ENCODE measurements around the gene SYVN1.
A peak's percentile ranks its signal among the peaks of the same experiment; 100 is the strongest.

The SYVN1 gene

DNA sequence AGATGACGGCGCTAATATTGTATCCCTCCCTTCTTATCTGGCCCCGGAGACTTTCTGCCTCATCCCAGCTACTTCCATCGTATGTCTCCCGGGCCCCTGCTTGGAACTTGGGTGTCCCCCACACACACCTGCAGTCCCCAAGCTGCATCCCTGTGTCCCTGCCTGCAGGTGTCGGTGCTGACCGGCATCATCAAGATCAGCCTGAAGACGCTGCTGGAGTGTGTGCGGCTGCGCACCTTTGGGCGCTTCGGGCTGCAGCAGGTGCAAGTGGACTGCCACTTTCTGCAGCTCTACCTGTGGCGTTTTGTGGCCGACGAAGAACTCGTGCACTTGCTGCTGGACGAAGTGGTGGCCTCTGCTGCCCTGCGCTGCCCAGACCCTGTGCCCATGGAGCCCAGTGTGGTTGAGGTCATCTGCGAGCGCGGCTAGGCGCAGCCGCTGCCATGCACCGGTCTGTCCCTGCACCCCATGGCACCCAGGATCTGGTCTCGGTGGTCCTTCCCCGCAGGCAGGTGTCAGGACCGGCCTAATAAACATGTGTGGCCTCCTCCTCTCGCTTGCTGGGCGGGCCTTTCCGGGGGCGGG is 23.1 kb downstream of the SYVN1 start:
- DNase-seq = no peak

GRCh38 chr11:65110354-65110861 is 23.9 kb downstream of the SYVN1 start:
- DNase-seq = peak; percentile 96

- no peak for DNase-seq
These were observed 24.8 kb downstream of the SYVN1 start for GRCh38 chr11:65109231-65110198.

DNA sequence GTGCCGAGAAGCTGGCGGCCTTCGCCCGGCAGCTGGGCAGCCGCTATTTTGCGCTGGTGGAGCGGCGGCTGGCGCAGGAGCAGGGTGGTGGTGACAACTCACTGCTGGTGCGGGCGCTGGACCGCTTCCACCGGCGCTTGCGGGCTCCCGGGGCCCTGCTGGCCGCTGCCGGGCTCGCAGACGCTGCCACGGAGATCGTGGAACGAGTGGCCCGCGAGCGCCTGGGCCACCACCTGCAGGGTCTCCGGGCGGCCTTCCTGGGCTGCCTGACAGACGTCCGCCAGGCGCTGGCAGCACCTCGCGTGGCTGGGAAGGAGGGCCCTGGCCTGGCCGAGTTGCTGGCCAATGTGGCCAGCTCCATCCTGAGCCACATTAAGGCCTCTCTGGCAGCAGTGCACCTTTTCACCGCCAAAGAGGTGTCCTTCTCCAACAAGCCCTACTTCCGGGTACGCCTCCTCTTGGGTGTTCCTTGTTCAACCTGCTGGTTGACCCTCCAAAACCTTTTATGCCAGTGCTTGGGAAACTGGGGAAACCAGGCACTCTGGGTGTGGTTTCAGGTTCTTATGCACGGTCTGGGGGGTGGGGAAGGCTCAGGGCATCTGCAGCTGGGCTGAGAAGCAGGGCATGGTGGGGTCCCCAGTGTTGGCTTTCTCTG is 25.7 kb downstream of the SYVN1 start:
- DNase-seq = no peak

DNA sequence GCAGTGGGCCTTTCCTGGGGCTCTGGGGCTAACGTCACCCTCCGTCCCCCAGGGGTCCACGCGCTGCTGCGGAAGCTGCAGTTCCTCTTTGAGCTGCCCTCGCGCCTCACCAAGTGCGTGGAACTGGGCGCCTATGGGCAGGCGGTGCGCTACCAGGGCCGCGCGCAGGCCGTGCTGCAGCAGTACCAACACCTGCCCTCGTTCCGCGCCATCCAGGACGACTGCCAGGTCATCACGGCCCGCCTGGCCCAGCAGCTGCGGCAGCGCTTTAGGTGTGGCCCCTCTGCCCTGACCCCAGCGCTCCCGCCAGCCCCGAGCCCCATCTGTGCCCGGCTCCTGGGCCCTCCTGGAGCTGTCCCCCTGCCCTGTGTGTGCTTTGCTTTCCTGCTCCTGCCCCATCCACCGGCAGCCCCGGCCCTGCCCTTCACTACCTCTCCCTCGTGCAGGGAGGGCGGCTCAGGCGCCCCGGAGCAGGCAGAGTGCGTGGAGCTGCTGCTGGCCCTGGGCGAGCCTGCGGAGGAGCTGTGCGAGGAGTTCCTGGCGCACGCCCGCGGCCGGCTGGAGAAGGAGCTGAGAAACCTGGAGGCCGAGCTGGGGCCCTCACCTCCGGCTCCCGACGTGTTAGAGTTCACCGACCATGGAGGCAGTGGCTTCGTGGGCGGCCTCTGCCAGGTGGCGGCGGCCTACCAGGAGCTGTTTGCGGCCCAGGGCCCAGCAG is 26.4 kb downstream of the SYVN1 start:
- no peak for DNase-seq

DNA sequence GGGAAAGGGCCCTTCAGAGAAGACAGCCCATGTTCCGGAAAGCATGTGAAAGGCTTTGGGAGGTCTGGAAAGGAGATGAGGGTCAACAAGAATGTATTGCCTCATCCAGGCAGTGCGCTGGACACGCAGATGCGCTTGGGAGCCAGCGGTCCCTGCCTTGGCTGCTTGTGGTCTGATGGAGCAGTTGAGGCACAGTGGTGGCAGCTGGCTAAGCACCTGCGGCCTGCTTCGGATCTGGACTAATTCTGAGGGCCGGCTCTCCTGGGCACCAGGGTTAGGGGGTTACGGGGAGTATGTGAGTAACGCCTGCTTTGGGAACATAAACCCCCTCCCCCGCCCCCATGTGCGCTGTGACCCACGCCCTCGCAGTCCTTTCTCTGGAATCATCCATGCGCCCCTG is 27.2 kb downstream of the SYVN1 start:
- DNase-seq = no peak

DNA sequence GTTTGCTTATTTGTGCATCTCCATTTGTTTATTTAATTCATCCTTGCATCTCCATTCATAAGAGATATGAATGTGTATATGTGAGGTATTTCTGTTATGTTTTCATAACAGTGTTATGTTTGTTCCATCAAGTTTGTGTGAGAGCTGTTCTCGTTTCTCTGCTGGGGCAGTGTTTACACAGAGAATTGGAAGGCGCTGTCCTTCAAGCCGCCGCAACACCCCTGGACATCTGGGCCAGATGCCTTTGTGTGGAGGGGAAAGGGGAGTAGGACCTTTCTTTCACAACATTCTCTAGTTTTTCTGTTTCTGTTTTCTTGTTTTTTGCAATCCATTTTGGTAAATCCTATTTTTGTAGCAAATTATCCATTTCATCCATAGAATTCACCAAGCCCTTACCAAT is 29.7 kb downstream of the SYVN1 start:
- no peak for DNase-seq

GRCh38 chr11:65103476-65103875 is 30.8 kb downstream of the SYVN1 start:
- DNase-seq = no peak

DNA sequence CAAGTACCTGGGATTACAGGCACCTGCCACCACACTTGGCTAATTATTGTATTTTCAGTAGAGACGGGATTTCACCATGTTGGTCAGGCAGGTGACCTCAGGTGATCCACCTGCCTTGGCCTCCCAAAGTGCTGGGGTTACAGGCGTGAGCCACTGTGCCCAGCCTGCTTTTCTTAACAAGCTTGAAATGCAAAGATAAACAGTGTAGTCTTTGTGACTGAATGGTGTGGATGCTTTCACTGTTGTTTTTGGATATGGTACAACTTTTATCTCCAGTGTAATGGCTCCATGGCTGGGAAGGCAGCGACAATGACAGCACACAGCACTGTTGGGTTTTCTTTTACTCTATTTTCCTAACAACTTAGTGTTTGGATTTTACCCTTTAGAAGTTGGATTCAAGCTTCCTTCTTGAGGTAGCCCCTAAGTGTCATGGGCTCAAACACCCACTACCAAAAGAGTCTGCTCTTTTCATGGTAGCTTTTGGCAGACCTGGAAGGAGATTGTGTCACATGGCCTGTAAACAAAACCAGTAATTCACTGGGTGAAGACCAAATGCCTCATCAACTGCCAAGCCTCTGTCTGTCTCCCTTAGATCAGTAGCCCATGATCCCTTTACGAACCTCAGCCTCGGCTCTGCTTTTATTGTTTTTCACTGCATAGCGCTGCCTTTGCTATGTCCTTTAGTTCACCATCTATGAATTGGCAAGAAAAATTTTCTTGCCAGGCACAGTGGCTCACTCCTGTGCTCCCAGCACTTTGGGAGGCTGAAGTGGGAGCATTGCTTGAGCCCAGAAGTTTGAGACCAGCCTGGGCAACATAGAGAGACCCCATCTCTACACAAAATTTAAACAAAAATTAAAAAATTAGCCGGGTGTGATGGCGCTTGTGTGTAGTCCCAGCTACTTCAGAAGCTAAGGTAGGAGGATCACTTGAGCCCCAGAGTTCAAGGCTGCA is 31.9 kb downstream of the SYVN1 start:
- no peak for DNase-seq

DNA sequence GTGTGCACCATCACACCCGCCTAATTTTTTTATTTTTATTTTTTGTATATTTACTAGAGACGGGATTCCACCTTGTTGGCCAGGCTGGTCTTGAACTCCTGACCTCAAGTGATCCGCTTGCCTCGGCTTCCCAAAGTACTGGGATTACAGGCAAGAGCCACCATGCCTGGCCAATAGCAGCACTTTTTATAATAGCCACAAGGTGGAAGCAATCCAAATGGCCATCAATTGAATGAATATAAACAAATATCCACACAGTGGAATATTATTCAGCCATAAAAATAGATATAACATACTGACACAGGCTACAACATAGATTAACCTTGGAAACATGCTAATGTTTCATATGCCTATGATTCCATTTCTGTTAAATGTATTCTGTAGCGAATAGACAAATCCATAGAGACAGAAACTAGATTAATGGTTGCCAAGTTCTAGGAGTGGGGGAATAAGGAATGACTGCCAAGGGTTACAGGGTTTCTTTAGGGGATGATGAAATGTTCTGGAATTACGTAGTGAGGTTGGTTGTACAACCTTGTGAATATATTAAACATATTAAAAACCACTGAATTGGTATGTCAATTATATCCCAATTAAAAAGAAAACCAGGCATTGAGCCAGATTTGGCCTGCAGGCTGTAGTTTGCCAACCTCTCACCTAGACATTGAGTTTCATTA is 33.5 kb downstream of the SYVN1 start:
- DNase-seq = no peak

- no peak for DNase-seq
These were observed 37.4 kb downstream of the SYVN1 start for GRCh38 chr11:65096926-65097325.

DNA sequence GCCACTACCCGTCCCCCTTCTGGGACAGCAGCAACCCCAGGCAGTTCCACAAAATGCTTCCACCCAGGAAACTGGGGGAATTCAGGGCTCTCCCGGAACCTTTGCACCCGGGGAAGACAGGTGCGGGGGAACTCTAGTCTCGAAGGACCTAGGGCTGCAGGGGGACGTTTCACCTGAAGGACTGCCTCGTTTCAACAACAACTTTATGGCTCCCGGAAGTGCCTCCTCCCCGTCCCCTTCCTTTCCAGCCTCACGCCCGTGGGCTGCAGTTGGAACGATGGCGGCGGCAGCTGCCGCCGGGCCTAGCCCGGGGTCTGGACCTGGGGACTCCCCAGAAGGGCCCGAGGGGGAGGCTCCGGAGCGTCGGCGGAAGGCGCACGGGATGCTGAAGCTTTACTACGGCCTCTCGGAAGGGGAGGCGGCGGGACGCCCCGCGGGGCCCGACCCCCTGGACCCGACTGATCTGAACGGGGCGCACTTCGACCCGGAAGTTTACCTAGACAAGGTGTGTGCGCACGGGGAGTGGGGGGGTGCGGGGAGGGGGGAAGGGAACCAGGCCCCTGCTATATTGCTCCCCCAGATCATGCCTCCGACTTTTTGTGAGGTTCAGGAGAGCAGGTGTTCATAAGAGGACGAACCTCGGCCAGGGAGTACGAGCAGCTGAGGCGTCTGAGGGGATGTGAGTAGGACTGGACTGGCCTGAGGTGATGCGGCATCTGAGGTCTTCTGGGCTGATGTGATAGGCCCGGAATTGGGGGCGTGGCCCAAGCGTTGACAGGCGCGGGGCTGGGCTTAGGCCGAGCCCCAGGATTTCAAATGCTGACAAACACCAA is 38.1 kb downstream of the SYVN1 start, which contains the start of gene VPS51:
Gene VPS51 (plus strand): TSS at position 241 of the 833 bp plus-strand sequence. CDS start 37 bp downstream, at position 278.
- peak; percentile 91 for DNase-seq

DNA sequence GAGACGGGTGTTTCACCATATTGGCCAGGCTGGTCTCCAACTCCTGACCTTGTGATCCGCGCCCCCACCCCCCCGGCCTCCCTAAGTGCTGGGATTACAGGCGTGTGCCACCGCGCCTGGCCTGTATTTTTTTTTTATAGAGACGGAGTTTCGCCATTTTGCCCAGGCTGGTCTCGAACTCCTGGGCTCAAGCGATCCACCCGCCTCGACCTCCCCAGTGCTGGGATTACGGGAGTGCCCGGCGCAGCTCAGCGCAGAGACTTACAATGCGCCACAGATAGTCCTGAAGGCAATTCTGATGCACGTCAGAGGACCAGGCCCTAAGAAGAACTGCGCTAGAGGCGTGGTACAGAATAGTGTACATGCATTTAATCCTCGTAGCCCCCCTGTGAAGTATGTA is 38.9 kb downstream of the SYVN1 start:
- no peak for DNase-seq

DNA sequence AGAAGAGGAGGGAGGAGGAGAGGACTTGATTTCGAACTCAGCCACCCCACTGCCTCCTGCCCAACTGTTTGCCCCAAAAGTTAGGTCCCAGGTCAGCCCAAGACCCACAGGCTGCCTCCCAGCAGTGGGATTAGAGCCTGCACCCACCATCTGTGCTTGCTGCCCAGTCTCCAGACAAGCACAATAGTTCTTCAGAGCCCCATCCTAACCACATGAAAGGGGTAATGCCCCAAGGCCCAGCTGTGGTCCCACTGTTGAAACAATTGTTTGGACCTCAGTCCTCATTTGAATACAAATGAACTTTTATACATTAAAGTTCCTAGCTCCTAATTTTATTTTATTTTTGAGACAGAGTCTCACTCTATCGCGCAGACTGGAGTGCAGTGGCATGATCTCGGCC is 43.7 kb downstream of the SYVN1 start:
- no peak for DNase-seq

DNA sequence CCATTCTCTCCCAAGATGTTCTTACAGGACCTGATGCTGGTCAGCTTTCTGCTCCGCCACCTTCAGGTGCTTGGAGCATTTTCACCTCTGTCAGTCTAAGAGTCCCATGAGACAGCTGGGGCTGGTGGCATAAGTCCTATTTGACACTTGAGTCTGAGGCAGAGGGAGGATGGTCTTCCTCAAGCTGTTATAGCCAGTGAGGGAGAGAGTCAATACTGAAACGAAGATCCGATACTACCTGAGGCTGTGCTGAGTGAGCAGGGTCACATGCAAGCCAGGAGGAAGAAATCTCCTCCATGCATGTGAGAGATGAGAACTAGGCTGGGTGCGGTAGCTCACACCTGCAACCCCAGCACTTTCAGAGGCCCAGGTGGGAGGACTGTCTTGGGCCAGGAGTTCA is 44.7 kb downstream of the SYVN1 start:
- DNase-seq = no peak

- DNase-seq = no peak
These were observed 46.5 kb downstream of the SYVN1 start for GRCh38 chr11:65087827-65088226.

- no peak for DNase-seq
These were observed 47.1 kb downstream of the SYVN1 start for GRCh38 chr11:65087216-65087615.

GRCh38 chr11:65086809-65087208 is 47.5 kb downstream of the SYVN1 start:
- no peak for DNase-seq

GRCh38 chr11:65085446-65085845 is 48.9 kb downstream of the SYVN1 start:
- no peak for DNase-seq
